IMR-90 (cell line): ENCODE results near the gene CATSPER1.

Source experiments
- FOS ChIP-seq: fragments of 150-350 bp; IDR thresholded peaks from 2 replicates; pipeline ENCODE4 v1.6.1; 2016; ENCODE audit warnings: low read depth, low read length
- MAFK ChIP-seq: IDR thresholded peaks from 2 replicates; pipeline ENCODE4 v1.6.1; 2012; ENCODE audit warnings: low read depth, low read length, improper control_type of control experiment
- MAZ ChIP-seq: IDR thresholded peaks from 2 replicates; pipeline ENCODE4 v1.6.1; 2012; ENCODE audit warnings: low read depth, mild to moderate bottlenecking, low read length, improper control_type of control experiment, moderate library complexity, borderline replicate concordance
- NFE2L2 ChIP-seq: fragments of 150-350 bp; IDR thresholded peaks from 2 replicates; pipeline ENCODE4 v1.6.1; 2016; ENCODE audit warnings: low read depth, mild to moderate bottlenecking, low read length
- POLR2A ChIP-seq: IDR thresholded peaks from 2 replicates; pipeline ENCODE4 v1.6.1; 2012; ENCODE audit warnings: mild to moderate bottlenecking, low read depth, low read length
- RAD21 ChIP-seq: IDR thresholded peaks from 2 replicates; pipeline ENCODE4 v1.6.1; 2012; ENCODE audit warnings: low read length, improper control_type of control experiment
- RCOR1 ChIP-seq: IDR thresholded peaks from 2 replicates; pipeline ENCODE4 v1.6.1; 2012; ENCODE audit warnings: mild to moderate bottlenecking, low read length, improper control_type of control experiment; ENCODE audit not compliant: insufficient replicate concordance
- RFX5 ChIP-seq: IDR thresholded peaks from 2 replicates; pipeline ENCODE4 v1.8.0; 2012; ENCODE audit warnings: low read depth, mild to moderate bottlenecking, low read length, moderate library complexity
- SMC3 ChIP-seq: fragments of 150-350 bp; IDR thresholded peaks from 2 replicates; pipeline ENCODE4 v1.6.1; 2016; ENCODE audit warnings: low read depth, mild to moderate bottlenecking, antibody characterized with exemption, low read length, moderate library complexity
- TF ChIP-seq, protein P1 (sequence below): conservative IDR thresholded peaks from 2 replicates; pipeline ENCODE4 v1.5.1; 2012; ENCODE audit warnings: mild to moderate bottlenecking, low read depth, low read length, improper control_type of control experiment
- TF ChIP-seq, protein P2 (sequence below): fragments of 150-350 bp; IDR thresholded peaks from 2 replicates; pipeline ENCODE4 v1.6.1; 2017; ENCODE audit warnings: mild to moderate bottlenecking, antibody characterized with exemption, low read length, low read depth

DNA sequence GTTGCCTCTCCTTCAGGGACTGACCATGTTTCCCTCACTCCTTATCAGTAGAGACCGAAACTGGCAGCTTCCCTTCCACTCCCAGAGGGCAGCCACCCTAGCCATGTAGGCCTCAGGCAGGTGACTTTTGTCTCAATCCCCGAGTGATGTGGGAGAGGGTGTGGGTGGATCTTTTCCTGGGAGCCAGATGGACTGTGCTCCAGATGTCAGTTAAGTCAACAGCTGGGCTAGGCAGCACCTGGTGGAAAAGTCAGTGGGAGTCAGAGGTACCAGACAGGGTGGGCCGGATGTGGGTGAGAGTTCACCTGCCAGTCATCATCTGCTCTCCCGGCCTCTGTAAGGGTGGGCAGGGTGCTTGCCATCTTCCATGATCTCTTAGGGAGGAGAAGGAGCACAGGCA, 22.1 kb downstream of the CATSPER1 start:
- TF ChIP-seq, protein P1, sequence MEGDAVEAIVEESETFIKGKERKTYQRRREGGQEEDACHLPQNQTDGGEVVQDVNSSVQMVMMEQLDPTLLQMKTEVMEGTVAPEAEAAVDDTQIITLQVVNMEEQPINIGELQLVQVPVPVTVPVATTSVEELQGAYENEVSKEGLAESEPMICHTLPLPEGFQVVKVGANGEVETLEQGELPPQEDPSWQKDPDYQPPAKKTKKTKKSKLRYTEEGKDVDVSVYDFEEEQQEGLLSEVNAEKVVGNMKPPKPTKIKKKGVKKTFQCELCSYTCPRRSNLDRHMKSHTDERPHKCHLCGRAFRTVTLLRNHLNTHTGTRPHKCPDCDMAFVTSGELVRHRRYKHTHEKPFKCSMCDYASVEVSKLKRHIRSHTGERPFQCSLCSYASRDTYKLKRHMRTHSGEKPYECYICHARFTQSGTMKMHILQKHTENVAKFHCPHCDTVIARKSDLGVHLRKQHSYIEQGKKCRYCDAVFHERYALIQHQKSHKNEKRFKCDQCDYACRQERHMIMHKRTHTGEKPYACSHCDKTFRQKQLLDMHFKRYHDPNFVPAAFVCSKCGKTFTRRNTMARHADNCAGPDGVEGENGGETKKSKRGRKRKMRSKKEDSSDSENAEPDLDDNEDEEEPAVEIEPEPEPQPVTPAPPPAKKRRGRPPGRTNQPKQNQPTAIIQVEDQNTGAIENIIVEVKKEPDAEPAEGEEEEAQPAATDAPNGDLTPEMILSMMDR, result no peak
- no peak for TF ChIP-seq MAFK
- TF ChIP-seq POLR2A, result no peak
- no peak for TF ChIP-seq RAD21
- no peak for TF ChIP-seq RFX5
- TF ChIP-seq SMC3, result no peak
- TF ChIP-seq FOS, result no peak
- TF ChIP-seq RCOR1, result no peak
- no peak for TF ChIP-seq MAZ
- TF ChIP-seq, protein P2, sequence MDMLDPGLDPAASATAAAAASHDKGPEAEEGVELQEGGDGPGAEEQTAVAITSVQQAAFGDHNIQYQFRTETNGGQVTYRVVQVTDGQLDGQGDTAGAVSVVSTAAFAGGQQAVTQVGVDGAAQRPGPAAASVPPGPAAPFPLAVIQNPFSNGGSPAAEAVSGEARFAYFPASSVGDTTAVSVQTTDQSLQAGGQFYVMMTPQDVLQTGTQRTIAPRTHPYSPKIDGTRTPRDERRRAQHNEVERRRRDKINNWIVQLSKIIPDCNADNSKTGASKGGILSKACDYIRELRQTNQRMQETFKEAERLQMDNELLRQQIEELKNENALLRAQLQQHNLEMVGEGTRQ, result no peak
- no peak for TF ChIP-seq NFE2L2
